ENCODE measurements around the gene DYNC1I2.

The DYNC1I2 gene

DNA sequence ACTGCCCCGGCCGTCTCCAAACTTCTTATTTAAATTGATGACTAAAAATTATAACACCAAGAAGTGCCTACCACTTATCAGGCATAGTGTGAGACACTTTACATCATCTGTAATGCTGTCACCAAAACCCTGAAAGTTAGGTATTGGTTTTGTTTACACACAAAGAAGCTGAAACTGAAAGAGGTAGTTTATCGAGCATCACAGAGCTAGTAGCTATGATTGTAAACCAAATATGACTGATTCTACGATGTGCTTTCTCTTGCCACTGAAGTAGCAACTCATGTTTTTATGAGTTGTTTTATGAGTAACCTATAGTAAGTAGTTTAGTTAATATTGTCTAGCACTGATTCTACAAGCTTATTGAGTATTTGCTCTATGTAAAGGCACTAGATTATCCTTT lies 31.5 kb downstream of the DYNC1I2 start:
- no peak overlapping the region for H2AFZ ChIP-seq (ENCODE audit: low read length)
- H3K36me3 ChIP-seq (ENCODE audit: insufficient read depth, low read length) = peaks cover 32% of the 10 kb centered on the region; the same call in 1 of the 2 replicates
- no peaks in the 10 kb centered on the region for H3K9me3 ChIP-seq (ENCODE audit: low read length)
- H3K9me2 ChIP-seq (ENCODE audit: low read depth, low read length) = no peaks in the 10 kb centered on the region
- H3K4me3 ChIP-seq (ENCODE audit: low read depth, low read length, poor library complexity, severe bottlenecking) = no peak overlapping the region
- H3K27me3 ChIP-seq (ENCODE audit: insufficient read depth, low read length) = no peaks in the 10 kb centered on the region
- no peaks in the 10 kb centered on the region for H3F3A ChIP-seq (ENCODE audit: insufficient read depth, low read length)
- H3K27ac ChIP-seq (ENCODE audit: low read depth, low read length, poor library complexity, severe bottlenecking) = no peak overlapping the region
- H4K20me1 ChIP-seq (ENCODE audit: insufficient read depth, low read length) = no peaks in the 10 kb centered on the region
- H3K9ac ChIP-seq (ENCODE audit: low read length) = no peak overlapping the region
- H3K4me2 ChIP-seq (ENCODE audit: low read length) = no peak overlapping the region
- TF ChIP-seq CTCF (IDR thresholded peaks at IDR 0.05; ENCODE audit: low read length) = no peak
- TF ChIP-seq EZH2 (IDR thresholded peaks at IDR 0.05; ENCODE audit: borderline replicate concordance, low read length) = no peak
- no peaks in the 10 kb centered on the region for H3K4me1 ChIP-seq (ENCODE audit: insufficient read depth, low read length, severe bottlenecking)
- no peaks in the 10 kb centered on the region for H3K79me2 ChIP-seq (ENCODE audit: insufficient read depth, low read length)

DNA sequence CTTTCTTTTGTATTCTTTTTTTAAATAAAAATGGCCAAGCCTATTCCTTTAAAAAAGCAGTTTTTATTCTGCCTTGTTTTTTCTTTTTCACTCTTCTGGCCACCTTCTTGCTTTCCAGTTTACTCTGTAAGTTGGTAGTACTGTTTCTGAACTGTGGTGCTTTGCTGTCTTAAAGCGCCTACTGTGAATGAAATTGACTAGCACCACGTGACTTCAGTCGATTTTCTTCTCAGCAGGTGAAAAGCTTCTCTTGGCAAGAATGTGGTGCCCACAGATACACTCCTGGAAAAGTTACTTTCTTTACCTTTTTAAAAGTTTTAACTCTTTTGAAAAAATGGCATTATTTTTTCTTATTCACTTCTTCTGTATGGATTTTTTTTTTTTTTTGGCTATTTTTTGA lies 32.4 kb downstream of the DYNC1I2 start:
- no peaks in the 10 kb centered on the region for H3K9me3 ChIP-seq (ENCODE audit: low read length)
- H3K27me3 ChIP-seq (ENCODE audit: insufficient read depth, low read length) = no peaks in the 10 kb centered on the region
- no peaks in the 10 kb centered on the region for H3K4me1 ChIP-seq (ENCODE audit: insufficient read depth, low read length, severe bottlenecking)
- H3K9ac ChIP-seq (ENCODE audit: low read length) = no peak overlapping the region
- no peak overlapping the region for H3K4me3 ChIP-seq (ENCODE audit: low read depth, low read length, poor library complexity, severe bottlenecking)
- peaks cover 32% of the 10 kb centered on the region; the same call in 1 of the 2 replicates for H3K36me3 ChIP-seq (ENCODE audit: insufficient read depth, low read length)
- no peak overlapping the region for H3K27ac ChIP-seq (ENCODE audit: low read depth, low read length, poor library complexity, severe bottlenecking)
- no peaks in the 10 kb centered on the region for H3F3A ChIP-seq (ENCODE audit: insufficient read depth, low read length)
- H4K20me1 ChIP-seq (ENCODE audit: insufficient read depth, low read length) = no peaks in the 10 kb centered on the region
- H2AFZ ChIP-seq (ENCODE audit: low read length) = no peak overlapping the region
- TF ChIP-seq EZH2 (IDR thresholded peaks at IDR 0.05; ENCODE audit: borderline replicate concordance, low read length) (no peak), CTCF (IDR thresholded peaks at IDR 0.05; ENCODE audit: low read length) (no peak)
- no peak overlapping the region for H3K4me2 ChIP-seq (ENCODE audit: low read length)
- no peaks in the 10 kb centered on the region for H3K9me2 ChIP-seq (ENCODE audit: low read depth, low read length)
- H3K79me2 ChIP-seq (ENCODE audit: insufficient read depth, low read length) = no peaks in the 10 kb centered on the region

- H2AFZ ChIP-seq (ENCODE audit: low read length) = no peak overlapping the region
- H3K36me3 ChIP-seq (ENCODE audit: insufficient read depth, low read length) = peaks cover 34% of the 10 kb centered on the region; the same call in 1 of the 2 replicates
- no peak overlapping the region for H3K9ac ChIP-seq (ENCODE audit: low read length)
- no peaks in the 10 kb centered on the region for H4K20me1 ChIP-seq (ENCODE audit: insufficient read depth, low read length)
- H3K9me2 ChIP-seq (ENCODE audit: low read depth, low read length) = no peaks in the 10 kb centered on the region
- H3F3A ChIP-seq (ENCODE audit: insufficient read depth, low read length) = no peaks in the 10 kb centered on the region
- no peaks in the 10 kb centered on the region for H3K27me3 ChIP-seq (ENCODE audit: insufficient read depth, low read length)
- H3K9me3 ChIP-seq (ENCODE audit: low read length) = no peaks in the 10 kb centered on the region
- H3K27ac ChIP-seq (ENCODE audit: low read depth, low read length, poor library complexity, severe bottlenecking) = no peak overlapping the region
- no peaks in the 10 kb centered on the region for H3K79me2 ChIP-seq (ENCODE audit: insufficient read depth, low read length)
- no peak overlapping the region for H3K4me3 ChIP-seq (ENCODE audit: low read depth, low read length, poor library complexity, severe bottlenecking)
- no peaks in the 10 kb centered on the region for H3K4me1 ChIP-seq (ENCODE audit: insufficient read depth, low read length, severe bottlenecking)
- TF ChIP-seq EZH2 (IDR thresholded peaks at IDR 0.05; ENCODE audit: borderline replicate concordance, low read length) = no peak
- no peak for TF ChIP-seq CTCF (IDR thresholded peaks at IDR 0.05; ENCODE audit: low read length)
- H3K4me2 ChIP-seq (ENCODE audit: low read length) = no peak overlapping the region
Measured at GRCh38 chr2:171723716-171724683, 36.7 kb downstream of the DYNC1I2 start.

All from OCI-LY1 (cell line).